ENCODE measurements around the gene PLA2G4F.

Gene PLA2G4F

GRCh38 chr15:42150219-42150970, 6.0 kb downstream of the PLA2G4F start:
- no peak for TF ChIP-seq JUND (IDR thresholded peaks at IDR 0.05; ENCODE audit: low read depth)
- no peak for DNase-seq (ENCODE audit: low read depth in 1 of 2, low spot score in 1 of 2)

DNA sequence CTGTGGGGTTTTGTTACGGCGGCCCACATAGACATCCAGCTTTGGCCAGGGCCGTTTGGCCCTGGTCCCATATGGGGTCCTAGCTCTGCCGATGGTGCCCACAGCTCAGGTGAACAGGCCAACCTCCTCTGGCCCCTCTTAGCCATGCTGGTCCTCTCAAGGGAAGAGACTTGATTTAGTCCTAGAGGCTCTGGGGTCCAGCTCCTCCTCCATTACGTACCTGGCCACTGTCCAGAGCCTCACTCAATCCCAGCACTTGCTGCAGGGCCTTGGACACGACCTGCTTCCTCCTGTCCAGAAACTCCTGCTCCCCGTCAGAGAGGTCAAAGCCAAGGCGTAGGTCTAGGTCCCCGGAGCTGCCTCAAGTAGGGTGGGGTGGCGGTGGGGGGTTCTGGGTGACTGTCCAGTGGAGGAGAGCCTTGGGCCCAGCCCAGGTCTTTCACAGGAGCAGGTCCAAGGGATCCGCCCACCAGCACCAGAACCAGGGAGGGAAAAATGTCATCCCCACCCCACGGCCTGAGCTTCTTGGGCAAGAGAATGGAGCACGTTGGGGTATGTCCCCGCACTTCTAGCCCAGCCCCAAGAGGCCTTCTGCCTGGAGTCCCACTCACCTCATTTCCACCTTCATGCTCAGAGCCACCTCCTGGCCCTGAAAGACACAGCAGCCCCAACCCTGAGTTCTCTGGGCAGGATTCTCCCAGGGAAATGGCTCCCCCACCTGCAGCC, 6.8 kb downstream of the PLA2G4F start:
- no peak for TF ChIP-seq JUND (IDR thresholded peaks at IDR 0.05; ENCODE audit: low read depth)
- in situ Hi-C loops (cut with HindIII; ENCODE audit: low pct_unique_long_range_greater_than_20kb, low sequenced_read_pairs): no loop called here
- DNase-seq (ENCODE audit: low read depth in 1 of 2, low spot score in 1 of 2): no peak

More at GRCh38 chr15:42150219-42150970, 6.0 kb downstream of the PLA2G4F start:
- in situ Hi-C loops (cut with HindIII; ENCODE audit: low pct_unique_long_range_greater_than_20kb, low sequenced_read_pairs): no loop called here

- TF ChIP-seq JUND (IDR thresholded peaks at IDR 0.05; ENCODE audit: low read depth): no peak
- in situ Hi-C loops (cut with HindIII; ENCODE audit: low pct_unique_long_range_greater_than_20kb, low sequenced_read_pairs): no loop called here
- DNase-seq (ENCODE audit: low read depth in 1 of 2, low spot score in 1 of 2): no peak
Observed at GRCh38 chr15:42148808-42149492, 7.5 kb downstream of the PLA2G4F start.

GRCh38 chr15:42147431-42147735, 9.1 kb downstream of the PLA2G4F start:
- no peak for DNase-seq (ENCODE audit: low read depth in 1 of 2, low spot score in 1 of 2)
- no peak for TF ChIP-seq JUND (IDR thresholded peaks at IDR 0.05; ENCODE audit: low read depth)
- in situ Hi-C loops (cut with HindIII; ENCODE audit: low pct_unique_long_range_greater_than_20kb, low sequenced_read_pairs): no loop called here

DNA sequence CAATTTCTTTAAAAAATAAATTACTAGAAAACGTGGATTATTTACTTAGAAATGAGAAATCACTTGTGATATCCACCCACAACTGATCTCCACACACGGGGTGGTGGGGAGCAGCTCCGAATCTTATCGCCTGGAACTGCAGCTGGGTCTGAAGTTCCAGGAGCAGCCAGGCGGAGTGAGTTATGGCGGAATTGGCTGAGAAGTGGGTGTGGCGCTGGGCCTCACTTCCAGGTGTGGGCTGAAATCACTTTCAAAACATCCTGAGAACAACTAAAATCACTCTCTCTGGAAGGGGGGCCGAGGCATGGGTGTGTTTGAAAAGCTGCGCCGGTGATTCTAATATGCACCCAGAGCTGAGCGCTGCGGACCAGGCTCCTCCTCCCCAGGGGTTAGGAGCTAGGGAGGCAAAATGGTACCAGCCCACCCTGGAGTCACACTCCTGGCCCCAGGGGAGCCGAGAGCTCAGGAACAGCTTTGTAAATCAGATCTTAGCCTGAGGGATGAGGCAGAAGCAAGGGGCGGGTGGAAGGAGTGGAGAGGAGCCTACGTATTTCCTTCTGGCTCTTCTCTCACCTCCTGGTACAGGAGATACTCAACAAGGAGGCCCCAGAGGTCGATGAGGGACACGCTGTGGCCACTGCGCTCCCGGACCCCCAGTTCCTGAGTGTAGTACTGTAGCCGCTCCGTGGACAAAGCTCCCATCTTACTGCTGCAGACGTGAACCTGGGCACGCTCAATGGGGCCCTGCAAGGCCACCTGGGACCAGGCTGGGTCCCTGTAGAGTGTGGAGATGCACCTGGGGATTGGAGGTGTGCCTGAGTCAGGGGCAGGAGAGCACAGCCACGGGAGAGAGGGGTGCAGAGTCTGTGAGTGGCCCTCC, 9.6 kb downstream of the PLA2G4F start:
- no peak for TF ChIP-seq JUND (IDR thresholded peaks at IDR 0.05; ENCODE audit: low read depth)
- DNase-seq (ENCODE audit: low read depth in 1 of 2, low spot score in 1 of 2): no peak
- in situ Hi-C loops (cut with HindIII; ENCODE audit: low pct_unique_long_range_greater_than_20kb, low sequenced_read_pairs): no loop called here

DNA sequence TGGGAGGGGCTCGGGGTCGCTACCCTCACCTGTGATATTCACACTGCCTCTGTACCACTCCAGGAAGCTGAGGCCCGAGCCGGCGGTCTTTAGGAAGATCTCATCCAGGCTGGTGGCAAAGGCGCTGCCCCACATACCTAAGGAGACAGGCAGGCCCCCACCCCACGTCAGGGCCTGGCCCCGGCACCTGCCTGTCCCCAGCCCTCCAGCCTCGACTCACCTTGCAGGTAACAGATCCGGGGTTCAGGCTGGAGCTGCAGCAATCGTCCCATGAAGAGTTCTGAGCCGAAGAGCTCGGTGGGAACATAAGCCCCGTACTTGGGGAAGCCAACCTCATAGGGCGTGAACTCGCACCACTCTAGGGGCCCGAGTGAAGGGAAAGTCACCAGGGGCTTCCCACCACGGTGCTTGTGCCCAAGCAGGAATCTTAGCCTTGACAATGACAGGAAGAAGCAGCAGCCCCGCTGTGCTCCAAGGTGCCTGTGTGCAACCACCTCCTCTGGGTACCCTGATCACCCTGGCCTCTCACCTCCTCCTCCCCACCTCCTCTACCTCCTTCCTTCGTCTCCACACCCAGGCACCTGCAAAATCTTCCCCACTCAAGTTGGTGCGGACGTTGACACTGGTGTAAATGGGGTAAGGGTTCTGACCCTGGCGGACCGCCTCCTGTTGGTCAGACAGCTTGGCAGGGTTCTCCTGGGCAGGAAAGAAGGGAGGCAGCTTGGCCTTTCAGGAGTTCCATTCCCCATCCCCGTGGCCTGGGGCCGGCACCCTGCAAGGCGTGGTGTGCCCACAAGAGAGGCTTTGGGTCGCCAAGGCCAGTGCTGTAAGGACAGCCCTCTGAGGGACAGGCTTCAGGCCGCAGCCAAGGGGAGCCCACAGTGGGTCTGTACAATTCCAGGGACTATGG, 10.6 kb downstream of the PLA2G4F start:
- no peak for DNase-seq (ENCODE audit: low read depth in 1 of 2, low spot score in 1 of 2)
- in situ Hi-C loops (cut with HindIII; ENCODE audit: low pct_unique_long_range_greater_than_20kb, low sequenced_read_pairs): no loop called here
- TF ChIP-seq JUND (IDR thresholded peaks at IDR 0.05; ENCODE audit: low read depth): no peak

- in situ Hi-C loops (cut with HindIII; ENCODE audit: low pct_unique_long_range_greater_than_20kb, low sequenced_read_pairs): no loop called here
- no peak for DNase-seq (ENCODE audit: low read depth in 1 of 2, low spot score in 1 of 2)
- no peak for TF ChIP-seq JUND (IDR thresholded peaks at IDR 0.05; ENCODE audit: low read depth)
Observed at GRCh38 chr15:42144841-42145375, 11.5 kb downstream of the PLA2G4F start.

DNA sequence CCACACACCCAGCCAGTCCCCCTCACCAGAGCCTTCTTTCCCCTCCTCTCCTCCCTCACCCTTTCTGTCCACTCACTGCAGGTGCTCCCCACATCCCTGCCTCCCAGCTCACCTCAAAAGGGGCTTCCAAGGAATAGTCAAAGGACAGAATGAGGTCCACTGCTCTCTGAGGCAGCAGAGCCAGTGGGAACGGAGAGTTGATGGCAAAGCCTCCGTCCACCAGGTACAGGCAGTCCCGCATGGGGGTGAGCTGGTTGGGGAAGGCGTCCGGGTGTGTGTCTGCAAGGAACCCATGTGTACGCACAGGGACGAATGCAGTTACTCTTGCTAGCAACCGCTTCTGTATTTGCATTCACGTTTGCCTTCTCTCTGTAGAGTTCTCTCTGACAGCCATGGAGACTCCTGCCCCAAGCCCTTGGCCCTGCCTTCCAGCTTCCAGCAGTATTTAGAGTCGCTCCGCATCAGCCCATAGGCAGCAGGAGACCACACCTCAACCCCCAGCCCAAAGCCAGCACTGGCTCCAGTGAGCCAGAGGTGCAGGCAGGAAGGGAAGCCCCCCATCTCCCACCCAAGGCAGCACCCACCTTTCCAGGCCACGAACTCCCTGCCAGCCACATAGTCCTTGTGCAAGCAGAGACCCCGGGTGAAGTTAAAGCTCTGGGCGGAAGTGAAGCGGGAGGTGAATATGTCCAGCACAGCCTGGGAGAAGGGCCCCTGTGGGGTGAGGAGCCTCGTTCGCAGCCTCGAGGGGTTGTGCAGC, 12.4 kb downstream of the PLA2G4F start:
- no peak for TF ChIP-seq JUND (IDR thresholded peaks at IDR 0.05; ENCODE audit: low read depth)
- no peak for DNase-seq (ENCODE audit: low read depth in 1 of 2, low spot score in 1 of 2)
- in situ Hi-C loops (cut with HindIII; ENCODE audit: low pct_unique_long_range_greater_than_20kb, low sequenced_read_pairs): no loop called here

GRCh38 chr15:42143356-42143755, 13.1 kb downstream of the PLA2G4F start:
- in situ Hi-C loops (cut with HindIII; ENCODE audit: low pct_unique_long_range_greater_than_20kb, low sequenced_read_pairs): no loop called here
- TF ChIP-seq JUND (IDR thresholded peaks at IDR 0.05; ENCODE audit: low read depth): no peak
- no peak for DNase-seq (ENCODE audit: low read depth in 1 of 2, low spot score in 1 of 2)

DNA sequence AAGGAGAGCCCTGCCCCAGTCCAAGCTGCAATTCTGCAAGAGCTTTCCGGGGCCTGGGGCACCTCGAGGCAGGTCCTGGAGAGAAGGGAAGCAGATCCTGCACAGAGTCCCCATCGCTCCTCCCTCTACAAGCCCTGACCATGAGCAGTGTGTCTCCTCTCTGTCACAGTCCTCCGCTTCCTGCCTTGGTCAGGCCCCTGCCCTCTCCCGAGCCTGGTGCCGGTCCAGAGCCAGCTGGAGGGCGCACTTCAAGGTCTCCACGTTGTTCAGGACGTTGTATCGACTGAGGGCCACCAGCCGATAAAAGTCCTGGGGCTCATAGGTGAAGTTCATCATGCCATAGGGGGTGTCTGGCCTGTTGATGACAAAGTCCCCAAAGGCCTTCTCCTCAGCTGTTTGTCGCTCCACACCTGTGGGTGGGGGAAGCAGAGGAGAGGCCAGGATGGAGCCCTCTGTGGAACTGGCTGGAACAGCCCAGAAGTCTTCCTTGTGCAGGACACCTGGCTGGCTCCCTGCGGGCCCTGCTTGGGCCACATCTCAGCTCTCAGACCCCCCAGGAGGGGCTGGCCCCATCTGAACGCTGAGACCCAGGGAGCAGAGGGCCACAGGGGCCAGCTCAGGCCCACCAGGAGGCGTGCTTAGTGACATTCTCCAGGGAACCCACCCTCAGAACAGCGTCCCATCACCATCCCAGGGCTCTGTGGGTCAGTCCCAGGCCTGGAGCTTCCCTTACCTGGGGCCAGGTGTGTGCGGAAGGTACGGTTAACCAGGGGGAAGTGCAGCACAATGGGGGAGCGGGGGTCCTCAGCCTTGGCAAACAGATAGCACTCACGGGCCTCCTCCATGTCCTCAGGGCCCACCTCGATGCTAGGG, 14.4 kb downstream of the PLA2G4F start:
- DNase-seq (ENCODE audit: low read depth in 1 of 2, low spot score in 1 of 2): no peak
- TF ChIP-seq JUND (IDR thresholded peaks at IDR 0.05; ENCODE audit: low read depth): no peak
- in situ Hi-C loops (cut with HindIII; ENCODE audit: low pct_unique_long_range_greater_than_20kb, low sequenced_read_pairs): no loop called here

All from T47D (cell line).